ENCODE results near the gene IKZF2. TPM values are rescaled to one million over a fixed set of nuclear protein-coding genes. Genes with fewer than 3 reads are reported as not detected.

The IKZF2 gene
- total RNA-seq, 1 experiment from 2014 or later: 1.6 TPM

DNA sequence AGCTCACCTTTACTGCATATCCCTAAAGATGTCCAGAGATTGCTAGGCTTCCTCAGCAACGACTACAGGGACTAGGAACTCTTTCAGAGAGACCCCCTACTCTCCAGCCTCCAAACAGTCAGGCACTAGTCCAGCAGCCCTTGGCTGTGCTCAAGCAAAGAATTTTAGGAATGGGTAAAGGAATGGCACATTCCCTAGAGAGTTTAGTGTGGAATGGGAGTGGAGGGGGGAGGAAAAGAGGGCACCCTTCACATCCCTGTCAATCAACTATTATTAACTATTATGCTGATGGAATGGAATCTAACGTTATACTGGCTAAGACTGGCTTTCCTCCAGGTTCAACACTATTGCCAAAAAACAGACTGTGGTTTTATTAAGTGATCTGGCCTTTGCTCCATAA, 64.8 kb downstream of the IKZF2 start:
- H3K4me3 ChIP-seq (replicated peaks in 1 of 2; ENCODE audit: low read depth in 1 of 2, low read length in 2 of 2): no peak overlapping the region
- ChIA-PET RAD21 (ENCODE audit: low non-redundant PET in 1 of 2, low total read pairs in 2 of 2, uncharacterized antibody in 2 of 2, unreplicated experiment in 2 of 2) (no interaction called here), POLR2A (no interaction called here), CTCF (no interaction called here)
- H3K9me2 ChIP-seq (ENCODE audit: insufficient read depth): no peaks in the 10 kb centered on the region
- no peaks in the 10 kb centered on the region for H3K79me2 ChIP-seq (ENCODE audit: insufficient read depth, low read length)
- H3K27ac ChIP-seq (ENCODE audit: low read depth, low read length): no peak overlapping the region
- no peaks in the 10 kb centered on the region for H3K27me3 ChIP-seq (ENCODE audit: insufficient read depth, low read length)
- TF ChIP-seq, protein P1, sequence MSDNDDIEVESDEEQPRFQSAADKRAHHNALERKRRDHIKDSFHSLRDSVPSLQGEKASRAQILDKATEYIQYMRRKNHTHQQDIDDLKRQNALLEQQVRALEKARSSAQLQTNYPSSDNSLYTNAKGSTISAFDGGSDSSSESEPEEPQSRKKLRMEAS (IDR thresholded peaks at IDR 0.05): no peak
- TF ChIP-seq POLR2AphosphoS5 (IDR thresholded peaks at IDR 0.05; ENCODE audit: low read depth, low read length) (no peak), RAD21 (IDR thresholded peaks at IDR 0.05; ENCODE audit: low read depth) (no peak), ZFX (IDR thresholded peaks at IDR 0.05) (no peak), SRF (IDR thresholded peaks at IDR 0.05; ENCODE audit: low read depth) (no peak)
- H3K4me2 ChIP-seq (ENCODE audit: low read length): no peak overlapping the region
- H3K4me1 ChIP-seq (ENCODE audit: control insufficient read depth in 1 of 2, insufficient read depth in 2 of 2, low read length in 2 of 2): no peaks in the 10 kb centered on the region
- no peak overlapping the region for H3K9ac ChIP-seq (ENCODE audit: low read length)
- ATAC-seq: no peak
- no TSS peak for BruUV-seq (replicated peaks)
- no peaks in the 10 kb centered on the region for H3K9me3 ChIP-seq (ENCODE audit: control insufficient read depth in 1 of 2, insufficient read depth in 1 of 2, low read depth in 1 of 2, low read length in 2 of 2)
- no peaks in the 10 kb centered on the region for H3K36me3 ChIP-seq (ENCODE audit: control insufficient read depth in 1 of 2, insufficient read depth in 2 of 2, low read length in 2 of 2)
- no peaks in the 10 kb centered on the region for H4K20me1 ChIP-seq (ENCODE audit: insufficient read depth)
- no peak for DNase-seq (ENCODE audit: low read depth, low spot score)
- intact Hi-C loops (cut with micrococcal nuclease): no loop called here
- no peak overlapping the region for H2AFZ ChIP-seq (ENCODE audit: low read depth, low read length, poor library complexity, severe bottlenecking)

DNA sequence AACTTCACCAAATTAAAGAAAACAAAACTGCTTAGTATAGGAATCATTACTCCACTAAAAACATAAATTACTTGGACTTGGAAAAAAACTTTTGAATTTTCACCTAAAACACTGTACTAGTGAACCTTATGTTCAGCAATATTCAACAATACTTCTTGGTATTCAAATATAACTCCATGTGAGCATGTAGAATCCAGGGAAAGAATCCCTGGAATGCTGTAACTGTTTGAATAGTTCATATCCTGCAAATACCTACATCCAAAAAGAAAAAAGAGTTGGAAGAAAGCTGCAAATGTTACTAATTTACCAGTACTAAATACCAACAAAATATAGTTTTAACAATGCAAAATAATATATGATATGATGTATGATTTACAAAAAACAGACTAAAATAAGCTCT, 65.4 kb downstream of the IKZF2 start:
- no peak for ATAC-seq
- Histone ChIP-seq H3K27ac (ENCODE audit: low read depth, low read length) (no peak overlapping the region), H3K9ac (ENCODE audit: low read length) (no peak overlapping the region), H3K36me3 (ENCODE audit: control insufficient read depth in 1 of 2, insufficient read depth in 2 of 2, low read length in 2 of 2) (no peaks in the 10 kb centered on the region), H3K9me2 (ENCODE audit: insufficient read depth) (no peaks in the 10 kb centered on the region), H2AFZ (ENCODE audit: low read depth, low read length, poor library complexity, severe bottlenecking) (no peak overlapping the region), H3K4me3 (replicated peaks in 1 of 2; ENCODE audit: low read depth in 1 of 2, low read length in 2 of 2) (no peak overlapping the region), H3K27me3 (ENCODE audit: insufficient read depth, low read length) (no peaks in the 10 kb centered on the region), H3K79me2 (ENCODE audit: insufficient read depth, low read length) (no peaks in the 10 kb centered on the region), H3K4me1 (ENCODE audit: control insufficient read depth in 1 of 2, insufficient read depth in 2 of 2, low read length in 2 of 2) (no peaks in the 10 kb centered on the region), H3K4me2 (ENCODE audit: low read length) (no peak overlapping the region), H4K20me1 (ENCODE audit: insufficient read depth) (no peaks in the 10 kb centered on the region), H3K9me3 (ENCODE audit: control insufficient read depth in 1 of 2, insufficient read depth in 1 of 2, low read depth in 1 of 2, low read length in 2 of 2) (no peaks in the 10 kb centered on the region)
- BruUV-seq (replicated peaks): no TSS peak
- TF ChIP-seq EZH2 (IDR thresholded peaks at IDR 0.05) (no peak), JUND (IDR thresholded peaks at IDR 0.05) (no peak), CBX3 (IDR thresholded peaks at IDR 0.05; ENCODE audit: low read depth) (no peak), FOSL1 (IDR thresholded peaks at IDR 0.05; ENCODE audit: low read depth) (no peak), POLR2A (IDR thresholded peaks at IDR 0.05; ENCODE audit: borderline replicate concordance, extremely low read depth, insufficient read depth, insufficient read length) (no peak), SP1 (IDR thresholded peaks at IDR 0.05; ENCODE audit: low read depth) (no peak), POLR2AphosphoS5 (IDR thresholded peaks at IDR 0.05; ENCODE audit: low read depth, low read length) (no peak), TCF7L2 (IDR thresholded peaks at IDR 0.05; ENCODE audit: borderline replicate concordance, extremely low read depth, insufficient read depth, insufficient read length) (no peak), RAD21 (IDR thresholded peaks at IDR 0.05; ENCODE audit: low read depth) (no peak), CEBPB (IDR thresholded peaks at IDR 0.05; ENCODE audit: low read depth) (no peak), SRF (IDR thresholded peaks at IDR 0.05; ENCODE audit: low read depth) (no peak), ZFX (IDR thresholded peaks at IDR 0.05) (no peak), ELF1 (IDR thresholded peaks at IDR 0.05; ENCODE audit: borderline replicate concordance, low read depth) (no peak), EZH2phosphoT487 (IDR thresholded peaks at IDR 0.05; ENCODE audit: borderline replicate concordance) (no peak)
- TF ChIP-seq, protein P2, sequence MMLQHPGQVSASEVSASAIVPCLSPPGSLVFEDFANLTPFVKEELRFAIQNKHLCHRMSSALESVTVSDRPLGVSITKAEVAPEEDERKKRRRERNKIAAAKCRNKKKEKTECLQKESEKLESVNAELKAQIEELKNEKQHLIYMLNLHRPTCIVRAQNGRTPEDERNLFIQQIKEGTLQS (IDR thresholded peaks at IDR 0.05): no peak
- RAD21 ChIA-PET (ENCODE audit: low non-redundant PET in 1 of 2, low total read pairs in 2 of 2, uncharacterized antibody in 2 of 2, unreplicated experiment in 2 of 2): no interaction called here
- CTCF ChIA-PET: no interaction called here
- intact Hi-C loops (cut with micrococcal nuclease): no loop called here
- POLR2A ChIA-PET: no interaction called here
- no peak for DNase-seq (ENCODE audit: low read depth, low spot score)
